NK-92 (cell line): ENCODE data around the gene GNL2.
"Not testable (repeated sequence)": the region's sequence is repeated elsewhere in the genome, so short reads cannot be mapped to it uniquely, and the experiment has no call there.

Source experiments
- DNase-seq: peaks from one replicate; lab custom pipeline; 2025; ENCODE audit not compliant: unreplicated experiment; lab: John Stamatoyannopoulos, UW

GNL2 gene

DNA sequence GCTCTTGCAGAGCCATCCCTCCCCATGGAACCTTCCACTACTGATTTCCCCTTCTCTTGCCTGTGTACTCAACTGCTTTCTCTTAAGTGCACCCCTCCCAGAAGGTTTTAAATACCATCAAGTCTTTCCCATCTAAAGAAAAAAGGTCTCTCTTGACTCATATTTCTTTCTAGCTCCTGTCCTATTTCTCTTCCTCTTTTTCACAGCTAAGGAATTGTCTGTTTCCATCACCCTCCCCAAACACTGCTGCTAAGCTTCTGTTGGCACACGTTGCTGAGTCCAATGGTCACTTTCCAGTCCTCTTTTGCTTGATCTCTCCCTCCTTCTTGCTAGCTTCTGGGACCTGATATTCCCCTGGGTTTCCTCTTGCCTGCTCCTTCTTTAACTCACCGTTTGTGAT is 13.3 kb upstream of the GNL2 start:
- no peak for DNase-seq

DNA sequence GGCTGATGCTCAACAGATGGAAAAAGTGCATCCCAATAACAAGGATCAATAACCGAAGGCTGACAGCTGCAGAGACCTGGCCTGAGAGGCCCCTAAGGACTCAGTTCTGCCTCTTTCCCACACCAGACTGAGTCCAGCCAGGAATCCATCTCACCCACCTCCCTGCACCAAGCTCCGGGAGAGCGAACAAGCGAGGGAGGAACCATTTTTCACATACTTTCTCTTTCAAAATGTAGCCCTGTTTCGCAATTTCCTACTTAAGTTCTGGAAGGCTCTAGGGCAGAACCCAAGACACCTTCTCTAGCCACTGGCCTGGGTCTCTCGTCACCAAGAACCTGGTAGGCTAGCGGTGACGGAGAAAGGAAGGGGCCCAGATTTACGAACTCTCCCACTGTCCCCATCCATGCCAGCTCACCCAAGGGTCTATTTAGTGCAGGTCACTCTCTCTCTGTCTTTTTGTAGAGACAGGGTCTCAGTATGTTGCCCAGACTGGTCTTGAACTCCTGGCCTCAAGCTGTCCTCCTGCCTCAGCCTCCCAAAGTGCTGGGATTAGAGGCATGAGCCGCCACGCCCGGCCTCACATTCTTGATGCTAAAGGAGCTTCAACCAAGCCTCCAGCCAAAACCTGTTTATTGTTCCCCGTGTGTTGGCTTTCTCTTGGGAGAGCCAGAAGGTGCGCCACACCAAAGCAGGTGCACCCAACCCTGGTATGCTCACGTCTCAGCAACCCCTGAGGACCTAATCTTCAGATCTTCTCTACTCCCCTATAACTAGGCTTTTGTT is 10.9 kb upstream of the GNL2 start:
- no peak for DNase-seq

- DNase-seq: no peak
These were observed 10.2 kb upstream of the GNL2 start for GRCh38 chr1:37605806-37606474.

GRCh38 chr1:37605061-37605650 is 9.4 kb upstream of the GNL2 start:
- DNase-seq: no peak

GRCh38 chr1:37602750-37603694 is 7.3 kb upstream of the GNL2 start:
- DNase-seq: no peak

GRCh38 chr1:37601441-37601840 is 5.7 kb upstream of the GNL2 start:
- no peak for DNase-seq

DNA sequence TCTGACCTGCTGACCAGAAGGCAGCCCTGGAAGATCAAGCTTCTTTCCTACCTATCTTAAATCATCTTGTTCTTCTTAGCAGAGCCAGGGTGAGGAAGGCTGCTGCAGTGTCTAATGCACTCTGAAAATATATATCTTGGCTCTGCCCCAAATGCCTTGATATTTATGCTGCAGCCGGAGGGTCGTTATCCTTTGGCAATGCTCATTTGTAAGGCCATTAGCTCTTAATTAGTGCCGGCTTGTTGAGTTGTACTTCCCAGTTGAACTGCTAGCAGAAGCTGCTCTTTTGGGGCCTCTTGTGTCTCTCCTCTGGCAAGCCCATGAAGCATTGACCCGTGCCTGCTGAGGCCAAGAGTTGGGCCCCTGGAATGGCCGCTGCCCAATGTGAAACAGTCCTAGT is 4.2 kb upstream of the GNL2 start:
- DNase-seq: no peak

- no peak for DNase-seq
These were observed 488 bp upstream of the GNL2 start for GRCh38 chr1:37596182-37596667.

- DNase-seq: no peak
These were observed 2.0 kb downstream of the GNL2 start for GRCh38 chr1:37593726-37594125.

- no peak for DNase-seq
These were observed 6.8 kb downstream of the GNL2 start for GRCh38 chr1:37588939-37589338.

DNA sequence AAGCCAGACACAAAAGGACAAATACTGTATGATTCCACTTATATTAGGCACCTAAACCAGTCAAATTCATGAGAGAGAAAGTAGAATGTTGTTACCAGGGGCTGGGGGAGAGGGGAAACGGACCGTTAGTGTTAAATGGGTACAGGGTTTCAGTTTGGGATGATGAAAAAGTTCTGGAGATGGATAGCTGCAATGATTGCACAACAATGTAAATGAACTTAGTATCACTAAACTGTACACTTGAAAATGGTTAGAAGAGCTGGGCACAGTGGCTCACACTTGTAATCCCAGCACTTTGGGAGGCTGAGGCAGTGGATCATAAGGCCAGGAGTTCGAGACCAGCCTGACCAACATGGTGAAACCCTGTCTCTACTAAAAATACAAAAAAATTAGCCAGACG is 11.2 kb downstream of the GNL2 start:
- DNase-seq: not testable (repeated sequence)

- no peak for DNase-seq
These were observed 20.0 kb downstream of the GNL2 start for GRCh38 chr1:37575692-37576091.

DNA sequence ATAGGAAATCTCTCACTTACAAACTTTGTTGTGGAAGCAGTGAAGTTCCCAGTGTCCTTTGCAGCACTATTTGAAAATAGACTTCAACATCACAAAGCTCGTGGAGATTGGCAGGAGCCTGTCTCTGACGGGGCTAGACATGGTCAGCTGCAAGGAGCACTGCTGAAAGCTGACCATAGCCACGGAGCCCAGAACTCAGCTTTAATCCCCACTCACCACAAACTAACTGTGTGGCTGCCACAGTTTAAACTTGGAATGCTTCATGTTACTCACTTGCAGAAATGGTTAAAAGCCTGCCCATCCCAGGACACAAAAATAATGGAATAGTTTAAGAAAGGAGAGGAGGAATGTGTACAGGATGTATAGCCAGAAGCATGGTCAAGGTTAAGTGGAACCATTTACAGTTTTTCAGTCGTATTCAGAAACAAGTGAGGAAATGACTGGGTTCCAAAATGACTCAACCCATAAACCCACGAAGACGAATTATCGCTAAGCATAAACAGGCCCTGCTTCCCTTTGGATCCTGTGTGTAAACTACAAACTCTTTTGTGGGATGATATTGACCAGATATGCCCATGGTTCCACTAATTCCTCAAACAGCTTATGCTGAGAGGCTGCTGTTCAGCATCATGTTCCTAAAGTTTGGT is 20.8 kb downstream of the GNL2 start:
- no peak for DNase-seq

DNA sequence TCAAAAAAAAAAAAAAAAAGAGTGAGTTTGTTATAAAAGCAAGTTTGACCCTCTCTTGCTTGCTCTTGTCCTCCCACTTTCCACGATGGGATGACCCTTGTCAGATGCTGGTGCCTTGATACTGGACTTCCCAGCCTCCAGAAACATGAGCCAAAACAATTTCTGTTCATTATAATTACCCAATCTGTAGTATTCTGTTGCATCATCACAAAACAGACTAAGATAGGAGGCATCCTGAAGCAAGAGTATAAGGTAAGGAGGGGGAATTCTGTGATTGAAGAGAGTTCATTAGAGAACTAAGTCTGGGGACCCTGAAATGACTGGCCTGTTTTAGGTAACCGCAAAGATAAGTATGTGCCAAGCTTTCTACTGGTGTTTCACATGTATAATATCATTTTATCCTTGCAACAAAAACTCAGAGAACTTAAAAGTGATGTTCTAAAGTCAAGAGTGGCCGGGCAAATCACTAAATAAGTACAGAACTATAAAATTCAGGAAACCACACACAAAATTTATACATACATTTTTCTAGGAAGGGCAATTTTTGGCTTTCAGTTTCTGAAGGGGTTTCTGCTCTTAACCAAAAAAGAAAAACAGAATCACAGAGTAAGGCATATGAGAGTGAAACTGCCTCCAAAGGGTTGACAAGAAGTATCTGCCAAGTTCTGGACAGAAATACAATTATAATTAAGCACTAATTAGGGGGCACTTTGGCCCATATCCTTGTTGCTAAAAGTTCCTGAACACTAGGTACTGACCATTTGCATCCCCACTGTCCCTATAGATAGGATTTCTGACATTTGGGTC is 25.0 kb downstream of the GNL2 start:
- no peak for DNase-seq

GRCh38 chr1:37567023-37567422 is 28.7 kb downstream of the GNL2 start:
- no peak for DNase-seq

DNA sequence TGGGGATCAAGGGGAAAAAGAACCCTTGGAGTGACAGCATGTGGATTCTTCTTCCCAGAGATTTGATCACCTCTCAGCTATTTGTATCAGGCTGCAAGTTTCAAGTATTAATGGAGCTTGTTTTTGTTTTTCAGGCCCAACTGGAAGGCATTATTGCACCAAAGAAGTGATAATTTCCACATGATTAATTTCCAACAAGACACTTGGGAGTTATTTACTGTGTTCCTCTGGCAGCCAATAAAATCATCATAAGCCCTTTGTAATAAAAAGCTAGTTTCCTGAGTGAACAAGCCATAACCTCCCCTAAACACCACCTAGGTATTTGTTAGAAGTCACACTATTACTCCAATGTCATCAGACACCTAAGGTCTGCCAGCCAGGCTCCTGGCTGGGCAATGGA is 30.8 kb downstream of the GNL2 start:
- DNase-seq: no peak

GRCh38 chr1:37562984-37563383 is 32.8 kb downstream of the GNL2 start:
- no peak for DNase-seq

GRCh38 chr1:37561133-37562132 is 34.3 kb downstream of the GNL2 start:
- no peak for DNase-seq
